Measurements from ENCODE around the gene FANCC. TPM values are rescaled to one million over a fixed set of nuclear protein-coding genes. Genes with fewer than 3 reads are reported as not detected.

The FANCC gene
- total RNA-seq, 2 experiments from 2014 or later: 5.7 to 6.3 TPM

DNA sequence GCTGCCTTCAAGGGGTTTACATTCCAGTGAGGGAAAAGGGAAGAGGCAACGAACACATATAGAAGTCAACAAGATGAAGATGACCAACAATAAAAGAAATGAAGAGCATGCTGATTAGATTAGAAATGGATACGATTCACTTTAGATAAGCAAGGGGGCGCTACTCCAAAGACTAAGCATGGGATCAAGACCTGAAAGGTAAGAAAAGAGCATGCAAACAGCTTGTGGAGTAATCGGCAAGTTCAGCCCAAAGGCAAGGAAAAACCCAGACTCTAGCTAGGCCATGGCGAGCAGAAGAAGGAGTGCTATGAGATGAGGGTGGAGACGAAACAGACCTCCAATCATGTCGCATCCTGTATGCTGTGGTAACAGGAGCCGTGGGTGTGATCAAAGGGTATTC is 124.4 kb downstream of the FANCC start:
- Histone ChIP-seq H3K9me3 (ENCODE audit: control insufficient read depth in 1 of 2, insufficient read depth in 1 of 2, low read length in 2 of 2) (no peaks in the 10 kb centered on the region), H3K27me3 (ENCODE audit: control insufficient read depth in 1 of 2, insufficient read depth in 2 of 2, low read length in 2 of 2) (no peaks in the 10 kb centered on the region), H3K36me3 (ENCODE audit: insufficient read depth, low read length) (no peaks in the 10 kb centered on the region), H3K4me3 (ENCODE audit: low read length) (no peak overlapping the region), H3K4me1 (ENCODE audit: insufficient read depth, low read length) (peaks cover 6% of the 10 kb centered on the region), H3K27ac (ENCODE audit: low read depth in 1 of 2, low read length in 2 of 2) (no peak overlapping the region)
- H3K9me3 Mint-ChIP-seq: no peaks in the 10 kb centered on the region
- intact Hi-C loops (cut with DNase I, micrococcal nuclease): no loop called here
- no peak for DNase-seq
- H3K4me1 Mint-ChIP-seq (ENCODE audit: low read depth): peaks cover 25% of the 10 kb centered on the region
- no peak overlapping the region for H3K27ac Mint-ChIP-seq
- no peak for ATAC-seq (ENCODE audit: poor library complexity)
- H3K27me3 Mint-ChIP-seq: no peaks in the 10 kb centered on the region
- H3K4me3 Mint-ChIP-seq: no peak overlapping the region
- TF ChIP-seq, protein P1, sequence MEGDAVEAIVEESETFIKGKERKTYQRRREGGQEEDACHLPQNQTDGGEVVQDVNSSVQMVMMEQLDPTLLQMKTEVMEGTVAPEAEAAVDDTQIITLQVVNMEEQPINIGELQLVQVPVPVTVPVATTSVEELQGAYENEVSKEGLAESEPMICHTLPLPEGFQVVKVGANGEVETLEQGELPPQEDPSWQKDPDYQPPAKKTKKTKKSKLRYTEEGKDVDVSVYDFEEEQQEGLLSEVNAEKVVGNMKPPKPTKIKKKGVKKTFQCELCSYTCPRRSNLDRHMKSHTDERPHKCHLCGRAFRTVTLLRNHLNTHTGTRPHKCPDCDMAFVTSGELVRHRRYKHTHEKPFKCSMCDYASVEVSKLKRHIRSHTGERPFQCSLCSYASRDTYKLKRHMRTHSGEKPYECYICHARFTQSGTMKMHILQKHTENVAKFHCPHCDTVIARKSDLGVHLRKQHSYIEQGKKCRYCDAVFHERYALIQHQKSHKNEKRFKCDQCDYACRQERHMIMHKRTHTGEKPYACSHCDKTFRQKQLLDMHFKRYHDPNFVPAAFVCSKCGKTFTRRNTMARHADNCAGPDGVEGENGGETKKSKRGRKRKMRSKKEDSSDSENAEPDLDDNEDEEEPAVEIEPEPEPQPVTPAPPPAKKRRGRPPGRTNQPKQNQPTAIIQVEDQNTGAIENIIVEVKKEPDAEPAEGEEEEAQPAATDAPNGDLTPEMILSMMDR (IDR thresholded peaks at IDR 0.05): no peak
- H3K36me3 Mint-ChIP-seq (ENCODE audit: low read depth): no peaks in the 10 kb centered on the region
- ChIA-PET POLR2A (no interaction called here), CTCF (interaction anchor here (1.5 kb wide), 1 partner anchor 8 kb away, joined by 4 read pairs; no protein-coding TSS in a partner anchor)

DNA sequence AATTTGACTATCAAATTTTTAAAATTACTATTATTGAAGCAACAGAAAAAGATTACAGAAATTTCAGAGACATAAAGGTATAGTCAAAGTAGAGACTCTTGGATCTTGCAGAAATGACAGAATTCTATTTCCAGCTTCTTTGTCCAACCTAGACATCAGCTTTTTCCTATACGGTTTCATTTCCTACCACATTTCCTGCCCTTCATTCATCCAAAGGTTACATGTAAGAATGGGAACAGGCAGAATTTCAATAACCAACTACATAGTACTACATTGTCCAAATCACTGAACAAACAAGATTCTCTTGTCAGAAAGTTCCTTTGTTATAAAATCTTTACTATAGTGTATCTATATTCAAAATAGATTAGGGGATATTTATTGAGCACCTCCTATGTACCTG is 124.9 kb downstream of the FANCC start:
- H3K27ac ChIP-seq (ENCODE audit: low read depth in 1 of 2, low read length in 2 of 2): no peak overlapping the region
- no peak overlapping the region for H3K4me3 ChIP-seq (ENCODE audit: low read length)
- TF ChIP-seq, protein P1 (IDR thresholded peaks at IDR 0.05): no peak
- Mint-ChIP-seq H3K9me3 (no peaks in the 10 kb centered on the region), H3K27ac (no peak overlapping the region), H3K27me3 (no peaks in the 10 kb centered on the region), H3K4me1 (ENCODE audit: low read depth) (peaks cover 26% of the 10 kb centered on the region), H3K4me3 (no peak overlapping the region), H3K36me3 (ENCODE audit: low read depth) (no peaks in the 10 kb centered on the region)
- ChIA-PET POLR2A (no interaction called here), CTCF (interaction anchor here (0.7 to 1.5 kb wide), 2 partner anchors 9 kb away, joined by 3 to 4 read pairs; no protein-coding TSS in a partner anchor)
- intact Hi-C loops (cut with DNase I, micrococcal nuclease): no loop called here
- no peaks in the 10 kb centered on the region for H3K36me3 ChIP-seq (ENCODE audit: insufficient read depth, low read length)
- H3K4me1 ChIP-seq (ENCODE audit: insufficient read depth, low read length): peaks cover 6% of the 10 kb centered on the region
- no peaks in the 10 kb centered on the region for H3K9me3 ChIP-seq (ENCODE audit: control insufficient read depth in 1 of 2, insufficient read depth in 1 of 2, low read length in 2 of 2)
- no peaks in the 10 kb centered on the region for H3K27me3 ChIP-seq (ENCODE audit: control insufficient read depth in 1 of 2, insufficient read depth in 2 of 2, low read length in 2 of 2)
- DNase-seq (no peak), ATAC-seq (ENCODE audit: poor library complexity) (no peak)

DNA sequence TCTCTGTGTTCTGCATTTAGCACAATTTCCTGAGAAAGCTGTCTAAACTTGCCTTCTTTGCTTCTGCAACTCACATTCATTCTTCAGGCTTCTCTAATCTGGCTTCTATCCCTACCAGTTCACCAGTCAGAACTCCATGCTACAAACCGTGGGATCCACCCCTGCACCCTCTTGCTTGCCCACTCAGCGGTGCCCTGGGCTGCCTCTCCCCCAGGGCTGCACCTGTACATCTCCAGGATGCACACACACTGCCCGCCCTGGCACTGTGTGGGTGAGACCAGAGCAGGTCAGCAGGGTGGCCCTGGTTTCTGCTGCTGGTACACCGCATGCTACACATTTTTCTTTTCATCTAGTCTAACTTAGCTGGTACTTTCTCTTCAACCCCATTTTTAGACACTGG is 127.1 kb downstream of the FANCC start:
- Mint-ChIP-seq H3K27ac (no peak overlapping the region), H3K4me3 (no peak overlapping the region), H3K27me3 (no peaks in the 10 kb centered on the region), H3K9me3 (no peaks in the 10 kb centered on the region), H3K4me1 (ENCODE audit: low read depth) (peaks cover 26% of the 10 kb centered on the region), H3K36me3 (ENCODE audit: low read depth) (no peaks in the 10 kb centered on the region)
- ChIA-PET CTCF (no interaction called here), POLR2A (no interaction called here)
- DNase-seq: no peak
- Histone ChIP-seq H3K9me3 (ENCODE audit: control insufficient read depth in 1 of 2, insufficient read depth in 1 of 2, low read length in 2 of 2) (no peaks in the 10 kb centered on the region), H3K4me1 (ENCODE audit: insufficient read depth, low read length) (peaks cover 6% of the 10 kb centered on the region), H3K27me3 (ENCODE audit: control insufficient read depth in 1 of 2, insufficient read depth in 2 of 2, low read length in 2 of 2) (no peaks in the 10 kb centered on the region), H3K4me3 (ENCODE audit: low read length) (no peak overlapping the region), H3K36me3 (ENCODE audit: insufficient read depth, low read length) (no peaks in the 10 kb centered on the region), H3K27ac (ENCODE audit: low read depth in 1 of 2, low read length in 2 of 2) (no peak overlapping the region)
- no peak for ATAC-seq (ENCODE audit: poor library complexity)
- TF ChIP-seq, protein P1 (IDR thresholded peaks at IDR 0.05): no peak
- intact Hi-C loops (cut with DNase I, micrococcal nuclease): no loop called here
